ENCODE results near the gene SEMA6A.

SEMA6A gene

GRCh38 chr5:116536316-116537083, 38.1 kb downstream of the SEMA6A start:
- TF ChIP-seq ZFP30 (CRISPR knock-in tag; IDR thresholded peaks at IDR 0.05) (no peak), TOX (CRISPR knock-in tag; IDR thresholded peaks at IDR 0.05; ENCODE audit: borderline replicate concordance) (no peak), ESRRG (CRISPR knock-in tag; IDR thresholded peaks at IDR 0.05) (no peak)
- no peak for ATAC-seq

DNA sequence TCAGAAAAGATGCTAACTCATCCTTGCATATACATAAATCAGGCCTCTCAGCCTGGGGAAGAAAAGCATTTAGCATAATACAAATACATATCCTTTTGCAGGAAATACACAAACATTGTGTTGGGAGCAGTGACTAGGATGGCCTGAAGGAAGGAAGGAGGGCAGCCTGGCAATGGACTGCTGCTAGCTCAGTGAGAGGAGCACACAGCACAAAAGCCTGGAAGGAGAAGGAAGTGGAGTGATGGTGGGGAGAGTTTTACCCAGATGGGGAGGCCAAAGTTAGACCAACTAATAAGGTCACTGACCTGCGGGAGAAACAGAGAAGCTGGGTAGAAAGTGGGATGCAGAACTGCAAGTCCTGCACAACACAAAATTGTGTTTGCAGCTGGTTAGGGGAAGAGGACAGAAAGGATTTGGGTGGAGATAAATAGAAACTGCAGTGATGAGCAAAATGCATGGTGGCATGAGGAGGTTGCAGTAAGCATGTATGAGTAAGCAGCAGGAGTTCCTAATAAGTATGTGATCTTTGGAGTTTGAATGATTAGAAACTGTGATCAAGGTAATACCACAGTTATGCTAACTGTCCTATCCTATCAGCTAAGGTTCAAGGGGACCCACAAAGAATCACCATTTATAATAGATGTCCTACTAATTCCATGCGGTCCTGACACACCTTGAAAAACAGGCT, 39.5 kb downstream of the SEMA6A start:
- TF ChIP-seq CREB5 (CRISPR knock-in tag; IDR thresholded peaks at IDR 0.05; ENCODE audit: low read depth) = no peak
- no peak for TF ChIP-seq BACH2 (CRISPR knock-in tag; IDR thresholded peaks at IDR 0.05; ENCODE audit: borderline replicate concordance)
- TF ChIP-seq, protein P1, sequence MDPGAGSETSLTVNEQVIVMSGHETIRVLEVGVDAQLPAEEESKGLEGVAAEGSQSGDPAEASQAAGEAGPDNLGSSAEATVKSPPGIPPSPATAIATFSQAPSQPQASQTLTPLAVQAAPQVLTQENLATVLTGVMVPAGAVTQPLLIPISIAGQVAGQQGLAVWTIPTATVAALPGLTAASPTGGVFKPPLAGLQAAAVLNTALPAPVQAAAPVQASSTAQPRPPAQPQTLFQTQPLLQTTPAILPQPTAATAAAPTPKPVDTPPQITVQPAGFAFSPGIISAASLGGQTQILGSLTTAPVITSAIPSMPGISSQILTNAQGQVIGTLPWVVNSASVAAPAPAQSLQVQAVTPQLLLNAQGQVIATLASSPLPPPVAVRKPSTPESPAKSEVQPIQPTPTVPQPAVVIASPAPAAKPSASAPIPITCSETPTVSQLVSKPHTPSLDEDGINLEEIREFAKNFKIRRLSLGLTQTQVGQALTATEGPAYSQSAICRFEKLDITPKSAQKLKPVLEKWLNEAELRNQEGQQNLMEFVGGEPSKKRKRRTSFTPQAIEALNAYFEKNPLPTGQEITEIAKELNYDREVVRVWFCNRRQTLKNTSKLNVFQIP (CRISPR knock-in tag; IDR thresholded peaks at IDR 0.05; ENCODE audit: borderline replicate concordance, low read depth) = no peak
- TF ChIP-seq CSRNP3 (CRISPR knock-in tag; IDR thresholded peaks at IDR 0.05) = no peak
- TF ChIP-seq ZC3H10 (CRISPR knock-in tag; IDR thresholded peaks at IDR 0.05) = no peak
- no peak for TF ChIP-seq RARB (CRISPR knock-in tag; IDR thresholded peaks at IDR 0.05)
- no peak for TF ChIP-seq TCF4 (CRISPR knock-in tag; IDR thresholded peaks at IDR 0.05; ENCODE audit: borderline replicate concordance)
- no peak for TF ChIP-seq ARNTL (CRISPR knock-in tag; IDR thresholded peaks at IDR 0.05; ENCODE audit: borderline replicate concordance, low read depth)
- no peak for TF ChIP-seq ISL1 (CRISPR knock-in tag; IDR thresholded peaks at IDR 0.05)
- no peak for TF ChIP-seq OSR1 (CRISPR knock-in tag; IDR thresholded peaks at IDR 0.05)
- TF ChIP-seq ESRRG (CRISPR knock-in tag; IDR thresholded peaks at IDR 0.05) = no peak
- TF ChIP-seq ZFP30 (CRISPR knock-in tag; IDR thresholded peaks at IDR 0.05) = no peak
- no peak for TF ChIP-seq ZNF70 (CRISPR knock-in tag; IDR thresholded peaks at IDR 0.05)
- no peak for TF ChIP-seq ZFP3 (CRISPR knock-in tag; IDR thresholded peaks at IDR 0.05)
- no peak for TF ChIP-seq ZNF8 (CRISPR knock-in tag; IDR thresholded peaks at IDR 0.05)
- no peak for ATAC-seq

DNA sequence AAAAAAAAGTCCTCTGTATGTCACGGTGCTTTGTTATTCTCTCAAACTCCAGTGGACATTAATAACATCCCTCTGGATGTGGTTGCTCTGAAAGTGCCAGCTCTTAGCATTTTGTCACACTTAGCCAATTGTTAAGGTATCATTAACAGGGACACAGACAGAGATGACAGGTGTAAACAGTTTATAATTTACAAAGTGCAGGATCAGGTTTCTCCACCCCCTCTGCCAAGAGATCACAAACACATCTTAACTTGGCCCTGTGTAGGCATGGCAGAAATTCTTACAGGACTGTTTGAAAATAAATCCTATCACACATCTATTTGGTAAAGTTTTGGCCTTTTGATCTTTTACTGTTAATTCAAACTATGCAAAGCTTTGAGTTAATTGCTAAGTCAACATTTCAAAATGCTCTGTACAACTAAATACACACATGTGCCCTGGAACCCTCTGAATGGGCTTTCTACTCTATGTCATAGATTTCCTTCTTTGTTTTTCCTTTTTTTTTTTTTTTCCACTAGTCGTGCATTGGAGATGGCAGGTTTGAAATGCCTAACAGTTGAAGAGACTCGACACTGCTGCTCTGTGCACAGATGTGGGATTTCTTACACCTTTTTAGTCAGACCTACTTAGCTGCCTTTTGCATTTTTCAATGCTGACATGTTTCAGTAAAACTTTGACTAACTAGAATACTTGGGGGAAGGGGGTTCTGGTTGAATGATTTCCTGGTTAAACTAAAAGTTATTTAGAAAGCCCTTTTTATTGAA, 41.7 kb downstream of the SEMA6A start:
- no peak for ATAC-seq
- no peak for TF ChIP-seq GLIS3 (CRISPR knock-in tag; IDR thresholded peaks at IDR 0.05)

- no peak for ATAC-seq
- TF ChIP-seq ESRRG (CRISPR knock-in tag; IDR thresholded peaks at IDR 0.05) (no peak), ZNF8 (CRISPR knock-in tag; IDR thresholded peaks at IDR 0.05) (no peak), TCF4 (CRISPR knock-in tag; IDR thresholded peaks at IDR 0.05; ENCODE audit: borderline replicate concordance) (no peak), BACH2 (CRISPR knock-in tag; IDR thresholded peaks at IDR 0.05; ENCODE audit: borderline replicate concordance) (no peak), RARB (CRISPR knock-in tag; IDR thresholded peaks at IDR 0.05) (no peak), CSRNP3 (CRISPR knock-in tag; IDR thresholded peaks at IDR 0.05) (no peak), CSDC2 (CRISPR knock-in tag; IDR thresholded peaks at IDR 0.05) (no peak), ZFP30 (CRISPR knock-in tag; IDR thresholded peaks at IDR 0.05) (no peak), OSR1 (CRISPR knock-in tag; IDR thresholded peaks at IDR 0.05) (no peak), ZNF565 (CRISPR knock-in tag; conservative IDR thresholded peaks at IDR 0.05; ENCODE audit: low read depth) (no peak), TSHZ2 (CRISPR knock-in tag; IDR thresholded peaks at IDR 0.05) (no peak), ZNF70 (CRISPR knock-in tag; IDR thresholded peaks at IDR 0.05) (no peak), ARNTL (CRISPR knock-in tag; IDR thresholded peaks at IDR 0.05; ENCODE audit: borderline replicate concordance, low read depth) (no peak), GLIS3 (CRISPR knock-in tag; IDR thresholded peaks at IDR 0.05) (no peak)
- TF ChIP-seq, protein P2, sequence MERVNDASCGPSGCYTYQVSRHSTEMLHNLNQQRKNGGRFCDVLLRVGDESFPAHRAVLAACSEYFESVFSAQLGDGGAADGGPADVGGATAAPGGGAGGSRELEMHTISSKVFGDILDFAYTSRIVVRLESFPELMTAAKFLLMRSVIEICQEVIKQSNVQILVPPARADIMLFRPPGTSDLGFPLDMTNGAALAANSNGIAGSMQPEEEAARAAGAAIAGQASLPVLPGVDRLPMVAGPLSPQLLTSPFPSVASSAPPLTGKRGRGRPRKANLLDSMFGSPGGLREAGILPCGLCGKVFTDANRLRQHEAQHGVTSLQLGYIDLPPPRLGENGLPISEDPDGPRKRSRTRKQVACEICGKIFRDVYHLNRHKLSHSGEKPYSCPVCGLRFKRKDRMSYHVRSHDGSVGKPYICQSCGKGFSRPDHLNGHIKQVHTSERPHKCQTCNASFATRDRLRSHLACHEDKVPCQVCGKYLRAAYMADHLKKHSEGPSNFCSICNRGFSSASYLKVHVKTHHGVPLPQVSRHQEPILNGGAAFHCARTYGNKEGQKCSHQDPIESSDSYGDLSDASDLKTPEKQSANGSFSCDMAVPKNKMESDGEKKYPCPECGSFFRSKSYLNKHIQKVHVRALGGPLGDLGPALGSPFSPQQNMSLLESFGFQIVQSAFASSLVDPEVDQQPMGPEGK (CRISPR knock-in tag; IDR thresholded peaks at IDR 0.05; ENCODE audit: borderline replicate concordance) = no peak
Observed at GRCh38 chr5:116531635-116532034, 43.0 kb downstream of the SEMA6A start.
